Panc1 (cell line): Measurements from ENCODE around the gene LMAN2. TPM values are rescaled to one million over a fixed set of nuclear protein-coding genes. Genes with fewer than 3 reads are reported as not detected.
A peak's percentile ranks its signal among the peaks of the same experiment; 100 is the strongest.

Experiments used
- ATAC-seq: fragments of 200-7000 bp; cut with Tn5 transposase; 2 replicates; pipeline ENCODE4 v1.9.1; 2020; ENCODE audit warnings: mild to moderate bottlenecking, moderate library complexity
- BruUV-seq: library from RNA; stranded (reverse); fragments of 400-500 nt; replicated peaks from 2 replicates; lab custom pipeline; 2021; lab: Mats Ljungman, UMichigan
- CTCF ChIA-PET: fragments of 300-600 bp; sonication (Branson Sonifier 250); formaldehyde crosslinking; loops from one replicate; lab custom pipeline; 2022; ENCODE audit warnings: antibody characterized with exemption; lab: Charles Lee
- POLR2A ChIA-PET: fragments of 300-600 bp; sonication (Branson Sonifier 250); formaldehyde crosslinking; loops from one replicate; lab custom pipeline; 2022; ENCODE audit warnings: antibody characterized with exemption; lab: Charles Lee
- DNase-seq: peaks from one replicate; pipeline ENCODE4 v3.0.0-alpha.2; 2010; ENCODE audit warnings: low read depth, low spot score
- H3K27ac ChIP-seq: 2 replicates; pipeline ENCODE4 v1.5.1; 2011; ENCODE audit warnings: mild to moderate bottlenecking, low read length, inconsistent platforms
- H3K27me3 ChIP-seq: fragments of 200-500 bp; sonication (Bioruptor generic); 2 replicates; pipeline ENCODE4 v1.6.0; 2014; ENCODE audit warnings: low read length, inconsistent platforms; ENCODE audit not compliant: control insufficient read depth, insufficient read depth
- H3K36me3 ChIP-seq: fragments of 200-500 bp; sonication (Bioruptor generic); 2 replicates; pipeline ENCODE4 v1.5.1; 2014; ENCODE audit warnings: inconsistent platforms, mild to moderate bottlenecking, low read length, moderate library complexity; ENCODE audit not compliant: control insufficient read depth, insufficient read depth
- H3K4me1 ChIP-seq: 2 replicates; pipeline ENCODE4 v1.5.1; 2011; ENCODE audit warnings: inconsistent platforms, mild to moderate bottlenecking, low read length, moderate library complexity; ENCODE audit not compliant: control insufficient read depth, insufficient read depth
- H3K4me3 ChIP-seq, 2 experiments: 2 replicates each; pipeline ENCODE4 v1.5.1; 2011 to 2012; ENCODE audit warnings: low read depth in 2 of 2, low read length in 2 of 2, mild to moderate bottlenecking in 2 of 2, inconsistent platforms in 1 of 2, moderate library complexity in 1 of 2
- H3K9me3 ChIP-seq: fragments of 200-500 bp; sonication (Bioruptor generic); 2 replicates; pipeline ENCODE4 v1.5.1; 2014; ENCODE audit warnings: low read depth, mild to moderate bottlenecking, inconsistent platforms, low read length, moderate library complexity; ENCODE audit not compliant: control insufficient read depth, insufficient read depth
- CTCF ChIP-seq: fragments of 450-650 bp; IDR thresholded peaks from 2 replicates; pipeline ENCODE4 v1.5.1; 2017; ENCODE audit warnings: mild to moderate bottlenecking
- POLR2AphosphoS5 ChIP-seq: IDR thresholded peaks from 2 replicates; pipeline ENCODE4 v1.6.1; 2012; ENCODE audit warnings: mild to moderate bottlenecking, low read depth, low read length, moderate library complexity
- REST ChIP-seq, 2 experiments: IDR thresholded peaks; 2 replicates each; pipeline ENCODE4 v1.6.1; 2011 to 2012; ENCODE audit warnings: low read depth in 2 of 2, control low read depth in 1 of 2, low read length in 1 of 2, mild to moderate bottlenecking in 1 of 2, moderate library complexity in 1 of 2; ENCODE audit not compliant: insufficient read depth in 1 of 2
- SIN3A ChIP-seq: IDR thresholded peaks from 2 replicates; pipeline ENCODE4 v1.6.1; 2012; ENCODE audit warnings: low read depth, mild to moderate bottlenecking, low read length, moderate library complexity, borderline replicate concordance; ENCODE audit not compliant: insufficient read depth
- TCF7L2 ChIP-seq: IDR thresholded peaks from 2 replicates; pipeline ENCODE4 v1.6.1; 2011; ENCODE audit warnings: mild to moderate bottlenecking, low read depth, low read length, inconsistent platforms
- in situ Hi-C: cut with HindIII; loops from 2 replicates; pipeline ENCODE4 v1.10.0; 2016; ENCODE audit warnings: low sequenced_read_pairs, low pct_unique_long_range_greater_than_20kb
- intact Hi-C: fragments of 100-400 bp; cut with micrococcal nuclease; formaldehyde crosslinking; loops from one replicate; pipeline ENCODE4 v1.10.0; 2022; ENCODE audit not compliant: unreplicated experiment
- total RNA-seq: library from RNA; stranded (reverse); gene quantifications from one replicate; pipeline ENCODE4 v1.2.1, GENCODE V29; 2021; ENCODE audit not compliant: unreplicated experiment

The LMAN2 gene
- total RNA-seq, 1 experiment from 2014 or later, result 140 TPM

- no peak overlapping the region for H3K4me3 ChIP-seq
- no TSS peak for BruUV-seq
Measured at GRCh38 chr5:177294632-177295031, 56.8 kb downstream of the LMAN2 start.

GRCh38 chr5:177293819-177294581, 57.5 kb downstream of the LMAN2 start:
- DNase-seq (no peak), ATAC-seq (0 out of 2 replicates have a peak, but pooled peaks have one; percentile 20)
- Histone ChIP-seq H3K27me3 (no peaks in the 10 kb centered on the region), H3K4me3 (no peak overlapping the region), H3K9me3 (no peaks in the 10 kb centered on the region), H3K27ac (no peak overlapping the region), H3K36me3 (peaks cover 23% of the 10 kb centered on the region), H3K4me1 (no peaks in the 10 kb centered on the region; the same call in 1 of the 2 replicates)
- ChIA-PET POLR2A (no interaction called here), CTCF (no interaction called here)
- TF ChIP-seq TCF7L2 (no peak), POLR2AphosphoS5 (no peak), SIN3A (no peak), CTCF (no peak), REST (IDR thresholded peaks at IDR 0.05; ENCODE audit: insufficient read depth in 1 of 2, low read depth in 2 of 2, low read length in 1 of 2) (no peak)
- intact Hi-C loops, result no loop called here
- in situ Hi-C loops, result no loop called here
- BruUV-seq, result no TSS peak

More at GRCh38 chr5:177294632-177295031, 56.8 kb downstream of the LMAN2 start:
- Histone ChIP-seq H3K36me3 (peaks cover 23% of the 10 kb centered on the region), H3K27me3 (no peaks in the 10 kb centered on the region), H3K4me1 (no peaks in the 10 kb centered on the region; the same call in 1 of the 2 replicates), H3K27ac (no peak overlapping the region), H3K9me3 (no peaks in the 10 kb centered on the region)
- no peak for TF ChIP-seq CTCF
- no peak for TF ChIP-seq TCF7L2
- TF ChIP-seq REST (IDR thresholded peaks at IDR 0.05; ENCODE audit: insufficient read depth in 1 of 2, low read depth in 2 of 2, low read length in 1 of 2), result no peak
- no peak for TF ChIP-seq SIN3A
- TF ChIP-seq POLR2AphosphoS5, result no peak
- intact Hi-C loops (no loop called here), in situ Hi-C loops (no loop called here)
- no peak for ATAC-seq
- DNase-seq, result no peak
- POLR2A ChIA-PET, result no interaction called here
- CTCF ChIA-PET, result no interaction called here
